WI38 (cell line): ENCODE measurements around the gene BAZ2B.

Experiments
- H3K4me3 ChIP-seq: 2 replicates; pipeline ENCODE4 v1.5.1; 2011; ENCODE audit warnings: low read depth, mild to moderate bottlenecking, control low read depth, low read length
- TF ChIP-seq, protein P1 (sequence below): IDR thresholded peaks from 2 replicates; pipeline ENCODE4 v1.5.1; 2012; ENCODE audit warnings: low read depth, mild to moderate bottlenecking, control low read depth, low read length

The BAZ2B gene

DNA sequence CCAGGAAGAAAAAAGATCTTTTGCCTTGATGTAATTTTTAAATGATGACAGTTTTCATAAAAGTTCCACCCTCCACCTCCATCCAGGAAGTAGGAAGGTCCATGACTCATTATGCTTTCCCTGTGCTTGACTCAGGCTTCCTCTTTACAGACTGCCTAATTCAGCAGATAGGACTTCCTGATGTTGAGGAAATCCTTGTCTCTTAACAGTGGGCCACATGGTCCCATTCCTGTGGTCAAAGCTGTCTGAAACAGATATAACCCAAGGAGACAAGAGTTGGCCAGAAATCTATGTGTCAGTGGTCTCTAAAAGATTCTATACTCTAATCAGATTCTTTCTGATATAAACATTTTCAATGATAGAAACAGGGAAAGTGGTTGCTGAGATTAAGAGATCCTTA lies 119.1 kb downstream of the BAZ2B start:
- TF ChIP-seq, protein P1, sequence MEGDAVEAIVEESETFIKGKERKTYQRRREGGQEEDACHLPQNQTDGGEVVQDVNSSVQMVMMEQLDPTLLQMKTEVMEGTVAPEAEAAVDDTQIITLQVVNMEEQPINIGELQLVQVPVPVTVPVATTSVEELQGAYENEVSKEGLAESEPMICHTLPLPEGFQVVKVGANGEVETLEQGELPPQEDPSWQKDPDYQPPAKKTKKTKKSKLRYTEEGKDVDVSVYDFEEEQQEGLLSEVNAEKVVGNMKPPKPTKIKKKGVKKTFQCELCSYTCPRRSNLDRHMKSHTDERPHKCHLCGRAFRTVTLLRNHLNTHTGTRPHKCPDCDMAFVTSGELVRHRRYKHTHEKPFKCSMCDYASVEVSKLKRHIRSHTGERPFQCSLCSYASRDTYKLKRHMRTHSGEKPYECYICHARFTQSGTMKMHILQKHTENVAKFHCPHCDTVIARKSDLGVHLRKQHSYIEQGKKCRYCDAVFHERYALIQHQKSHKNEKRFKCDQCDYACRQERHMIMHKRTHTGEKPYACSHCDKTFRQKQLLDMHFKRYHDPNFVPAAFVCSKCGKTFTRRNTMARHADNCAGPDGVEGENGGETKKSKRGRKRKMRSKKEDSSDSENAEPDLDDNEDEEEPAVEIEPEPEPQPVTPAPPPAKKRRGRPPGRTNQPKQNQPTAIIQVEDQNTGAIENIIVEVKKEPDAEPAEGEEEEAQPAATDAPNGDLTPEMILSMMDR: no peak
- H3K4me3 ChIP-seq: no peak overlapping the region

DNA sequence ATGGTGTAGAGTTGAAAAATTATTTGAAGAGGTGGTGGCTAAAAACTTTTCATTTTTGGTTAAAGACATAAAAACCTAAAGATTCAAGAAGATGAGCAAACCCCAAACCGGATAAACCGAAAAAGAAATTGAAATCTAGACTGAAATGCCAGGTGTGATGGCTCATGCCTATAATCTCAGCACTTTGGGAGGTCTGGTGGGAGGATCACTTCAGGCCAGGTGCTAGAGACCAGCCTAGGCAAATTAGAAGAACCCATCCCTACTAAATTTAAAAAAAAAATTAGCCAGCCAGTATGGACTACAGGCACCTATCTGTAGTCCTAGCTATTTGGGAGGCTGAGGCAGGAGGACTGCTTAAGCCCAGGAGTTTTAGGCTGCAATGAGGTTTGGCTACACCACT lies 126.9 kb downstream of the BAZ2B start:
- TF ChIP-seq, protein P1: no peak
- no peak overlapping the region for H3K4me3 ChIP-seq

DNA sequence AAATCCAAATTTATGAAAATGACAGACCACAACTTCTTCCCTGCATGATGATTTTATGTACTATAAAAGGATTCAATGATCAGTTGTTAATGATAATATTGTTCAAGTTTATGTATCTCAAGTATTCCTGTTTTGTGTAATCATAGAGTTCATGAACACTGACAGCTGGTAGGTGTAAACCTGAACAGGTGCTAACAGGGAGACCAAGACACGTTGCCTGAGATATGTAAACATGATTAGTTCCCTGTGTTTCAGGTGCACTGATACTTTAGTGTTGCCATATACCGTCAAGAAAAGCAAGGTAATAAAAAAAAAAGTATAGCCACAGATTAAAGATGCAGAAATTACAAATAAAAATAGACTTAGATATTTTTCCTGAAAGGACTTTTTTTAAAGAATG lies 131.8 kb downstream of the BAZ2B start:
- TF ChIP-seq, protein P1: no peak
- H3K4me3 ChIP-seq: no peak overlapping the region

DNA sequence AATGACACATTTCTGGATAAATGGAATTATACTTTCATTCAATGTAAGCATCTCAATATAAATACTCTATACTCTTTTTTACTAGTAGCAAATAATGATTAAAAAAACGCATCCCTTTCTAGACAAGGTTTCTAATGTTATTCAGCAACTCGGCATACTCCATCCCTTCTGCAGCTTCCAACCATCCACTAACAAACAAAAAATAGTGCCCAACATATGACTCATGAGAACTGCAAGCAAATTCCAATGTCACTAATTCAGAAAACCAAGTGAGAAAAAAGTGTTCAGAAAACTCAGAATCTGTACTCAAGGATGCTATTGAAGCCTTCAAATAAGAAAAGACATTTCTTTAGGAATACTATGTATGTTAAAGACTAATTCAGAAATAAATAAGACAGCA lies 140.0 kb downstream of the BAZ2B start:
- H3K4me3 ChIP-seq: no peak overlapping the region
- TF ChIP-seq, protein P1: no peak

DNA sequence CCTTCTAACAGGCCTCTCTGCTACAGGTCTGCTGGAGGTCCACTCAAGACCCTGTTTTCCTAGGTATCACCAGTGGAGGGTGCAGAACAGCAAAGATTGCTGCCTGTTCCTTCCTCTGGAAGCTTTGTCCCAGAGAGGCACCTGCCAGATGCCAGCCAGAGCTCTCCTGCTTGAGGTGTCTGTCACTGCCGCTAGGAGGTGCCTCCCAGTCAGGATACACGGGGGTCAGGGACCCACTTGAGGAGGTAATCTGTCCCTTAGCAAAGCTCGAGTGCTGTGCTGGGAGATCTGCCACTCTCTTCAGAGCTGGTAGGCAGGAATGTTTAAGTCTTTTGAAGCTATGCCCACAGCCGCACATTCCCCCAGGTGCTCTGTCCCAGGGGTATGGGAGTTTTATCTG lies 140.6 kb downstream of the BAZ2B start:
- H3K4me3 ChIP-seq: no peak overlapping the region
- TF ChIP-seq, protein P1: no peak

DNA sequence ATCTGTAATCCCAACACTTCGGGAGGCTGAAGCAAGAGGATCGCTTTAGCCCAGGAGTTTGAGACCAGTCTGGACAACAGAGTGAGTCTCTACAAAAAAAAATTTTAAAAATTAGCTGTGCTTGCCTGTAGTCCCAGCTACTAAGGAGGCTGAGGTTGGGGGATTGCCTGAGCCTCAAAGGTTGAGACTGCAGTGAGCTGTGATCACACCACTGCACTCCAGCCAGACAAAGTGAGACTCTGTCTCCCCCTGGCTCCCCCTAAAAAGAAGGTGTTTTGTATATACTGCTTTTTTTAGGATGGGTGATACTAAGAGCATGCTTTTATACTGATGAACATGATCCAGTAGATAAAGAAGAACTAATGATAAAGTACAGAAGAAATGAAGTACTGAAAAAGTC lies 145.0 kb downstream of the BAZ2B start:
- no peak overlapping the region for H3K4me3 ChIP-seq
- TF ChIP-seq, protein P1: no peak

DNA sequence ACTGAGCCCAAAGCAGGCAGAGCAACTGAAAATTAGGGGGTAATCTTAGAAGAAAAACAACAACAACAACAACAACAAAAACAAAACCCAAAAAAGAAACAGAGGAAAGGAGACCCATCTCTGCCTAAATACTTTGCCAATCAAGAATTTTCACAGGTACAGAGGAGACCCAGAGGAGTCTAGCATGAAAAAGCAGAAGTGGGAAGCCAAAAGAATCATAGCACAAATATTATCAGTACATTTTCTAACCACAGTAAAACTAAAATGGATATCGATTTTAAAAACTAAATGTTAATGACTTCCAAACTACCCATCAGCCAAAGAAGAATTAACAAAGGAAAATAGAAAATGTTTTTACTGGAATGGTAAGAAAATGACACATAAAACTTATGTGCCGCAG lies 148.1 kb downstream of the BAZ2B start:
- H3K4me3 ChIP-seq: no peak overlapping the region
- TF ChIP-seq, protein P1: no peak
